GM12892 (cell line): Measurements from ENCODE around the gene CEP70.

Experiments used
- POLR2A ChIP-seq: IDR thresholded peaks from 2 replicates; pipeline ENCODE4 v1.6.1; 2011; ENCODE audit warnings: low read depth, low read length, control low read depth
- POLR2AphosphoS5 ChIP-seq: IDR thresholded peaks from 2 replicates; pipeline ENCODE4 v1.6.1; 2011; ENCODE audit warnings: low read depth, low read length, control low read depth
- TAF1 ChIP-seq: IDR thresholded peaks from 2 replicates; pipeline ENCODE4 v1.6.1; 2011; ENCODE audit warnings: low read depth, mild to moderate bottlenecking, control low read depth, low read length, borderline replicate concordance

DNA sequence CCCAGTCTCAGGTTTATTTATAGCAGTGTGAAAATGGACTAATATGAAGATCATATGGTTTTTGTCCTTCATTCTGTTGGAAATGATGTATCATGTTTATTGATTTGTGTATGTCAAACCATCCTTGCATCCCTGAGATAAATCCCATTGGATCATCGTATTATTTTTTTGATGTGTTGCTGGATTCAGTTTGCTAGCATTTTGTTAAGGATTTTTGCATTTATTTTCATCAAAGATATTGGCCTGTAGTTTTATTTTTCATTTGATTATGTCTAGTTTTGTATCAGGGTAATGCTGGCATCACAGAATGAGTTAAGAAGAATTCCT is 48.8 kb upstream of the CEP70 start:
- TF ChIP-seq POLR2A, result no peak
- no peak for TF ChIP-seq TAF1
- no peak for TF ChIP-seq POLR2AphosphoS5
